ENCODE results near the gene SLC1A2. TPM values are rescaled to one million over a fixed set of nuclear protein-coding genes. Genes with fewer than 3 reads are reported as not detected.

The SLC1A2 gene
- total RNA-seq, result not detected in 2 replicates

GRCh38 chr11:35419184-35419829 is at the start of gene SLC1A2:
Gene SLC1A2, minus strand, starts transcription at chr11:35419558. Its CDS starts 592 bp downstream, at chr11:35418966.
- no peak for DNase-seq (ENCODE audit: low read depth, low spot score)

- no peak for DNase-seq (ENCODE audit: low read depth, low spot score)
These were observed 46.7 kb upstream of the SLC1A2 start for GRCh38 chr11:35466058-35466457.

- no peak for DNase-seq (ENCODE audit: low read depth, low spot score)
These were observed 45.0 kb upstream of the SLC1A2 start for GRCh38 chr11:35464308-35464707.

- no peak for DNase-seq (ENCODE audit: low read depth, low spot score)
These were observed 44.0 kb upstream of the SLC1A2 start for GRCh38 chr11:35463331-35463751.

GRCh38 chr11:35461917-35462538 is 42.7 kb upstream of the SLC1A2 start:
- DNase-seq (ENCODE audit: low read depth, low spot score), result no peak

- DNase-seq (ENCODE audit: low read depth, low spot score), result no peak
These were observed 40.1 kb upstream of the SLC1A2 start for GRCh38 chr11:35459489-35459888.

GRCh38 chr11:35458846-35459245 is 39.5 kb upstream of the SLC1A2 start:
- no peak for DNase-seq (ENCODE audit: low read depth, low spot score)

GRCh38 chr11:35454362-35454761 is 35.0 kb upstream of the SLC1A2 start:
- no peak for DNase-seq (ENCODE audit: low read depth, low spot score)

GRCh38 chr11:35436581-35437250 is 17.4 kb upstream of the SLC1A2 start:
- DNase-seq (ENCODE audit: low read depth, low spot score), result no peak

- DNase-seq (ENCODE audit: low read depth, low spot score), result no peak
These were observed 14.2 kb upstream of the SLC1A2 start for GRCh38 chr11:35433588-35433987.

GRCh38 chr11:35432464-35432863 is 13.1 kb upstream of the SLC1A2 start:
- DNase-seq (ENCODE audit: low read depth, low spot score), result no peak

- DNase-seq (ENCODE audit: low read depth, low spot score), result no peak
These were observed 7.7 kb upstream of the SLC1A2 start for GRCh38 chr11:35427071-35427470.

- no peak for DNase-seq (ENCODE audit: low read depth, low spot score)
These were observed 7.0 kb upstream of the SLC1A2 start for GRCh38 chr11:35426351-35426750.

GRCh38 chr11:35425603-35426212 is 6.3 kb upstream of the SLC1A2 start:
- no peak for DNase-seq (ENCODE audit: low read depth, low spot score)

- no peak for DNase-seq (ENCODE audit: low read depth, low spot score)
These were observed 5.0 kb upstream of the SLC1A2 start for GRCh38 chr11:35424157-35424940.

GRCh38 chr11:35420371-35420770 is 1.0 kb upstream of the SLC1A2 start:
- DNase-seq (ENCODE audit: low read depth, low spot score), result no peak

GRCh38 chr11:35419830-35420333 is 524 bp upstream of the SLC1A2 start:
- no peak for DNase-seq (ENCODE audit: low read depth, low spot score)

- DNase-seq (ENCODE audit: low read depth, low spot score), result no peak
These were observed 825 bp downstream of the SLC1A2 start for GRCh38 chr11:35418282-35419183.

GRCh38 chr11:35415487-35415886 is 3.9 kb downstream of the SLC1A2 start:
- DNase-seq (ENCODE audit: low read depth, low spot score), result no peak

- no peak for DNase-seq (ENCODE audit: low read depth, low spot score)
These were observed 4.6 kb downstream of the SLC1A2 start for GRCh38 chr11:35414776-35415175.
